Measurements from ENCODE around the gene SELENON. TPM values are rescaled to one million over a fixed set of nuclear protein-coding genes. Genes with fewer than 3 reads are reported as not detected.

The SELENON gene
- total and polyA plus RNA-seq, 2 of the 13 experiments (the other 11 are each of a cell fraction or from before 2014, with no cell fraction given): 3.8 to 8.0 TPM

GRCh38 chr1:25844536-25845337 lies 44.7 kb downstream of the SELENON start:
- ChIA-PET POLR2A (no interaction called here), CTCF (ENCODE audit: low intra/inter-chr PET ratio, low total read pairs) (no interaction called here)
- Histone ChIP-seq H3K9me3 (ENCODE audit: low read length) (no peaks in the 10 kb centered on the region), H3K4me2 (ENCODE audit: low read depth, low read length) (no peak overlapping the region), H3K36me3 (replicated peaks in 1 of 2; ENCODE audit: control insufficient read depth in 1 of 2, insufficient read depth in 2 of 2, low read length in 2 of 2) (no peaks in the 10 kb centered on the region), H4K20me1 (ENCODE audit: insufficient read depth, low read length) (no peaks in the 10 kb centered on the region), H3K9ac (ENCODE audit: insufficient read depth, low read depth, low read length) (no peak overlapping the region), H3K79me2 (ENCODE audit: insufficient read depth, low read length) (peaks cover 59% of the 10 kb centered on the region), H3K4me3 (replicated peaks in 1 of 3; ENCODE audit: insufficient read depth in 1 of 3, low read depth in 2 of 3, low read length in 3 of 3) (no peak overlapping the region), H2AFZ (ENCODE audit: low read length) (no peak overlapping the region), H3K27me3 (ENCODE audit: control insufficient read depth in 1 of 2, insufficient read depth in 2 of 2, low read length in 2 of 2) (no peaks in the 10 kb centered on the region), H3K27ac (ENCODE audit: extremely low read length, insufficient read depth, low read length) (no peak overlapping the region), H3K4me1 (ENCODE audit: insufficient read depth, low read length) (peaks cover 7% of the 10 kb centered on the region; the same call in 1 of the 2 replicates)
- no peak for FAIRE-seq
- in situ Hi-C loops (cut with HindIII; ENCODE audit: extremely low pct_ligation_motif_present, low pct_unique_long_range_greater_than_20kb): no loop called here
- 93% methylated on average over 3 of the region's 3 CpGs for WGBS (ENCODE audit: low lambda C conversion rate)
- intact Hi-C loops (cut with micrococcal nuclease; ENCODE audit: unreplicated experiment): no loop called here
- no peak for DNase-seq (ENCODE audit: low spot score)
- ATAC-seq: no peak
- BruUV-seq (replicated peaks): no TSS peak
- TF ChIP-seq ZFP1 (CRISPR knock-in tag; IDR thresholded peaks at IDR 0.05): no peak
- no peak for TF ChIP-seq HOXD1 (CRISPR knock-in tag; IDR thresholded peaks at IDR 0.05)
- no peak for TF ChIP-seq ZNF451 (CRISPR knock-in tag; IDR thresholded peaks at IDR 0.05)
- TF ChIP-seq DR1 (CRISPR knock-in tag; IDR thresholded peaks at IDR 0.05): no peak
- no peak for TF ChIP-seq MBNL3 (CRISPR knock-in tag; conservative IDR thresholded peaks at IDR 0.05)
- no peak for TF ChIP-seq JUNB (CRISPR knock-in tag; IDR thresholded peaks at IDR 0.05; ENCODE audit: borderline replicate concordance)
- TF ChIP-seq RNF2 (conservative IDR thresholded peaks at IDR 0.05; ENCODE audit: low read depth): no peak
- no peak for TF ChIP-seq ZSCAN21 (CRISPR knock-in tag; IDR thresholded peaks at IDR 0.05; ENCODE audit: borderline replicate concordance)
- TF ChIP-seq SNAPC4 (CRISPR knock-in tag; IDR thresholded peaks at IDR 0.05): no peak
- no peak for TF ChIP-seq ZNF232 (CRISPR knock-in tag; IDR thresholded peaks at IDR 0.05; ENCODE audit: borderline replicate concordance)
- TF ChIP-seq, protein P1, sequence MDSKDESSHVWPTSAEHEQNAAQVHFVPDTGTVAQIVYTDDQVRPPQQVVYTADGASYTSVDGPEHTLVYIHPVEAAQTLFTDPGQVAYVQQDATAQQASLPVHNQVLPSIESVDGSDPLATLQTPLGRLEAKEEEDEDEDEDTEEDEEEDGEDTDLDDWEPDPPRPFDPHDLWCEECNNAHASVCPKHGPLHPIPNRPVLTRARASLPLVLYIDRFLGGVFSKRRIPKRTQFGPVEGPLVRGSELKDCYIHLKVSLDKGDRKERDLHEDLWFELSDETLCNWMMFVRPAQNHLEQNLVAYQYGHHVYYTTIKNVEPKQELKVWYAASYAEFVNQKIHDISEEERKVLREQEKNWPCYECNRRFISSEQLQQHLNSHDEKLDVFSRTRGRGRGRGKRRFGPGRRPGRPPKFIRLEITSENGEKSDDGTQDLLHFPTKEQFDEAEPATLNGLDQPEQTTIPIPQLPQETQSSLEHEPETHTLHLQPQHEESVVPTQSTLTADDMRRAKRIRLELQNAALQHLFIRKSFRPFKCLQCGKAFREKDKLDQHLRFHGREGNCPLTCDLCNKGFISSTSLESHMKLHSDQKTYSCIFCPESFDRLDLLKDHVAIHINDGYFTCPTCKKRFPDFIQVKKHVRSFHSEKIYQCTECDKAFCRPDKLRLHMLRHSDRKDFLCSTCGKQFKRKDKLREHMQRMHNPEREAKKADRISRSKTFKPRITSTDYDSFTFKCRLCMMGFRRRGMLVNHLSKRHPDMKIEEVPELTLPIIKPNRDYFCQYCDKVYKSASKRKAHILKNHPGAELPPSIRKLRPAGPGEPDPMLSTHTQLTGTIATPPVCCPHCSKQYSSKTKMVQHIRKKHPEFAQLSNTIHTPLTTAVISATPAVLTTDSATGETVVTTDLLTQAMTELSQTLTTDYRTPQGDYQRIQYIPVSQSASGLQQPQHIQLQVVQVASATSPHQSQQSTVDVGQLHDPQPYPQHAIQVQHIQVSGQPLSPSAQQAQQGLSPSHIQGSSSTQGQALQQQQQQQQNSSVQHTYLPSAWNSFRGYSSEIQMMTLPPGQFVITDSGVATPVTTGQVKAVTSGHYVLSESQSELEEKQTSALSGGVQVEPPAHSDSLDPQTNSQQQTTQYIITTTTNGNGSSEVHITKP (CRISPR knock-in tag; IDR thresholded peaks at IDR 0.05; ENCODE audit: low read depth): no peak
- no peak for TF ChIP-seq NR2F6 (IDR thresholded peaks at IDR 0.05)
- no peak for TF ChIP-seq NR2F6 (CRISPR knock-in tag; IDR thresholded peaks at IDR 0.05)
- no peak for TF ChIP-seq ZNF564 (CRISPR knock-in tag; IDR thresholded peaks at IDR 0.05)
